ENCODE data around the gene PRDM11.
A peak's percentile ranks its signal among the peaks of the same experiment; 100 is the strongest.

PRDM11 gene

DNA sequence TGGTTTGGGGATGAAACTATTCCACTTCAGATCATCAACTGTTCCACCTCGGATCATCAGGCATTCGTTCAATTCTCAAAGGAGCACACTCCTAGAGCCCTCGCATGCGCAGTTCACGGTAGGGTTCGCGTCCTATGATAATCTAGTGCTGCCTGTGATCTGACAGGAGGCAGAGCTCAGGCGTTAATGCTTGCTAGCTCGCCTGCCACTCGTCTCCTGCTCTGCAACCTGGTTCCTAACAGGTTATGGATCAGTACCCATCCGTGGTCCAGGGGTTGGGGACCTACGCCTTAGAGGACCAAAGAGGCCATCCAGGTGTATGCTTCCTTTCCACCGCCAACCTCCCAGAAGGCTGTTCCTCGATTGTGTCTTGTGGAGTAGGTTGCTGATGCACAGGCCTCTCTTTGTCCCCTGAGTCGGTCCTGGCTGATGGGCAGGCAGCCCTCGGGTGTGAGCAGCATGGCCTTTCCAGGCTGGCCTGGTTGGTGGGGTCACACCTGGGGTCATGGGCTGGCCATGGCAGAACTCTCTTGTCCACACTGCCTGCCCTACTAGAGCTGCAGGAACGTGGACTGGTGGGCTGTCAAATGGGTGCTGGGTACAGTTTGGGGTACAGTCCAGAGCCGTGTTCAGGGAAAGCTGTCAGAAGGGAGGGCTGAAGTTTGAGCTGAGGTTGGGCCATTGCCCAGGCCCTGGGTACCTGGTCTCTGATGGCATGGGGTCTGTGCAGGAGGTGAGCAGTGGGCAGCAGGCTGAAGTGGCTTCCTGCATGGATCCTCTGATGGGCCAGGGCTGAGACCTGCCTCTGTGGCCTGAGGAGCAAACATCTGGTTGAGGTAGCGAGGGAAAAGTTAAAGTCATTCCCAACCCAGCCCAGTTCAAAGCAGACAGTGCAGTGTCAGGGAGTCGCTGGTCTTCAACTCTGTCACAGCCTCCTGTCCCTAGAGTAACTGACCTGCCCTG, 11.1 kb downstream of the PRDM11 start:
- DNase-seq (ENCODE audit: low spot score): no peak

DNA sequence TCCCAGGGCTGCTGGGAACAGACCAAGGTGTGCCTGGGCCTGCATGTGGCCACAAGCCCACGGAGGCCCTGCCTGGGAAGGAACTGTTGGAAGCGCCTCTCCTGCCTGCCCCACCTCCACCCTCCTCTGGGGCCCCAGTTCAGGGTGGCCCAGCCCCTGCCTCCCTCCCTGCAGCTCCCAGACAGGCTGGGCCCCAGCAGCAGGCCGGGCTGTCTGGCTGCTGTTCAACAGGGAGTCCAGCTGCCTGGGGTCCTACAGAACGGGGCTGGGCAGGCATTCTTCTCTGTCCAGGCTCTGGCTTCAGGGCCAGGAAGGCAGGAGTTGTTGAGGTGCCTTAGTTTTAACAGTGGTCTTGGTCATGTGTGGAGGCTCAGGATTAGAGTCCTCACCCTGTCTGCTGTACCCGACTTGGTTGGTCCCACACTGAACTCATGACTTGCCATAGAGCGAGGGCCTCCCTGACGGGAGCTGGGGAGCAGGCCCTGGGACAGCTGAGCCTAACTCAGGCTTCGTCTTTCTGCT, 11.8 kb downstream of the PRDM11 start:
- no peak for DNase-seq (ENCODE audit: low spot score)

DNA sequence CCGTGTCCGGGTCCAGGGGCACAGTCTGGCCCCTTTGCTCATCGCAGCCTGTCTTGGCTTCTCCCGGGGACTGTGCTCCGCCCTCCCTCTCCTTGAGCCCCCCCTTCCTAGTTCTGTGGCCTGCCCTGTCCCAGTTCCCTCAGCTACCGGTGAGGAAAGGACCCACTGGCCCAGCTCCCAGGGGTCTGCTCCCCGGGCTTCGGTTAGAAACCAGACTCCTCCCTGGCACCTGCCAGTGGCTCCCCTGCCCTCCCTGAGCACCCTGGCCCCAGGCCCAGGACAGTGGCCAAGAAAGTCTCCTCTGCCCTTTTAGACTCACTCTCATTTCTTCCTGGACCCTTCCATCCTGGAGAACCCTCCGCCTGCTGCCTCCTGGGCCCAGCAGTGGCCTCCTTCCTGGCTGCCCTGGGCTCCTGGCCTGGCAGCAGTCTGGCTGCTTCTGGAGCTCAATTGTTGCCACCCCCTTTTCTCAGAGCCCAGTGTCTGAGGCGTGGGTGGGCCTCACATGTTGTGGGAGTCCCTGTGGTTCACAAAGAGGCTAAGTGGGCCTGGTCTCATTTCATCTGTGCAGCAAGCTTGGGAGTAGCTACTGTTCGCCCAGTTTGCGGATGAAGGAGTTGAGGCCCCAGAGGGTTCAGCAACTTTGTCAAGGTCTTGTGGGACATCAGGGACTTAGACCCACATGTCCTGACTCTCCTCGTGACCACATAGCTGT, 12.6 kb downstream of the PRDM11 start:
- DNase-seq (ENCODE audit: low spot score): no peak

DNA sequence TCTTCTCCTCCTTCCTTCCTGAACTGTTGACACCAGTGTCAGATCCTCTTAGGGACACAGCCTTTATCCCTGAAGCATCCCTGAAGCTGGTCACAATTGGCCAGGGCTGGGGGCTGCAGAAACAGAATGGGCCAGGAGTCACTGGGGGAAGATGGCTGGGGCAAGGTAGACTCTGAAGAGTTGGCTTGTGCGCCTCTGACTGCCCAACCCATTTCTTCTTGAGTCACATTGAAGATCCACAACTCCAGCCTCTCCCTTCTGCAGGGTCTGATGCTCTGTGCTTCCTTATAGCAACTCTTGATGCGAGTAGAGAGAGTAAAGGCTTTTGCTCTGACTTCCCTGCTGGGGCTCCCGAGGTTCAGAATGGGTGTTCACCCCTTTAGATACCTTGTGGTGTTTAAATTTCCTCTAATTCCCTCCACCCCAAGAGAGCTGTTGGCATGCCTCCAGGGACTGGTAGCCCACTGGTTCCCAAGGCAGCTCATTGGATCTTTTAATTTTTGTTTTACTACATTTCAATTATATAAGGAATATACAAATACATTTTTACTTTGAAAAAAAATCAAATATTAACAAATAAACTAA, 13.4 kb downstream of the PRDM11 start:
- no peak for DNase-seq (ENCODE audit: low spot score)

DNA sequence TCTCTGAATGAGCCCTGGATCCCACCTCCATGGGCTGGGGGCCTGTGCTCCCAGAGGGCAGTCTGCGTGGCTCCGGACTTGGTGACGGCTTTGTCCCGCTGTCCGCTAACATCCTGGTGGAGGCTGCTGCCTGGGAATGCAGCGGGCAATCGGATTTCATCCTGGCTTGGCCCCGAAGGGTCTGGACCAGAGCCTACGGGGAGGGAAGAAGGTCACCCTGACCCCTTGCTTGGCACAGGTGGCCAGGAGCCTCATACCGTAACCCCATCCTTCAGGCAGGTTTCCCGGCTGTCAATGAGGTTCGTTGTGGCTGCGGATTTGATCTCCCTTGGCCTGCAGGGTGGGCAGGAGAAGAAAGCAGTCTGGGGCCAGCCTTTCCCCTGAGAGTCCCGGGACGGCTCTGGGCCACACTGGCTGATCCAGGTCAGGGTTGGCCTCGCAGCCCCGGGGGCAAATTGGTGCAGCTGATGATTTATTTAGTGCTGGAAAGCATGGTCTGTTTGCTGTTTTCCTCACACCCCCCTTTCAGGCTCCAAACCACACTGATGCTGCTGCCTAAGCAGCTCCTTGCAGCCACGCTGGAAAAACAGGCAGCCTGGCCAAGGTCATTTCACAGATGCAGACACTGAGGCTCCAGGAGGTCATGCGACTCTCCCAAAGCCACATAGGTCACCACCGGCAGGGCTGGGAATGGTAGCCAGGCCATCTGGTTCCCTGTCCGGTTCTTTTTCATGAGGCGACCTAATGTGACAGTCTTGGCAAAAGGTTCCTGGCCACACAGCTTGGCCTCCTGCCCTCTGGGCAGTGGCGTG, 15.0 kb downstream of the PRDM11 start:
- DNase-seq (ENCODE audit: low spot score): no peak

DNA sequence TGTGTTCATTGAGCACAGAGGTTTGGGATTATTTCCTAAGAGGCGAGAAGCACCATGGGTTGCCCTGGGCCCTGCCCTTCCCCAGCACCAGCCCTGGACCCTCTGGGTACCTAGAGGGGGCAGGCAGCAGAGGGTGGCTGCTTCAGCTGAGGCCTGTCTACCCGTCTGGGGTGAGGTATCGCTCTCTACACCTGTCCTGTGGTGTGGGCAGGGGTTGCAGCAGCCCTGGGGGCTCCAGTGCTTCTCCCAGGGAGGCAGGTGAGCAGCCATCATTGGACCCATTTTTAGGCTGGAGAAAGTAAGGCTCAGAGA, 15.6 kb downstream of the PRDM11 start:
- DNase-seq (ENCODE audit: low spot score): no peak

DNA sequence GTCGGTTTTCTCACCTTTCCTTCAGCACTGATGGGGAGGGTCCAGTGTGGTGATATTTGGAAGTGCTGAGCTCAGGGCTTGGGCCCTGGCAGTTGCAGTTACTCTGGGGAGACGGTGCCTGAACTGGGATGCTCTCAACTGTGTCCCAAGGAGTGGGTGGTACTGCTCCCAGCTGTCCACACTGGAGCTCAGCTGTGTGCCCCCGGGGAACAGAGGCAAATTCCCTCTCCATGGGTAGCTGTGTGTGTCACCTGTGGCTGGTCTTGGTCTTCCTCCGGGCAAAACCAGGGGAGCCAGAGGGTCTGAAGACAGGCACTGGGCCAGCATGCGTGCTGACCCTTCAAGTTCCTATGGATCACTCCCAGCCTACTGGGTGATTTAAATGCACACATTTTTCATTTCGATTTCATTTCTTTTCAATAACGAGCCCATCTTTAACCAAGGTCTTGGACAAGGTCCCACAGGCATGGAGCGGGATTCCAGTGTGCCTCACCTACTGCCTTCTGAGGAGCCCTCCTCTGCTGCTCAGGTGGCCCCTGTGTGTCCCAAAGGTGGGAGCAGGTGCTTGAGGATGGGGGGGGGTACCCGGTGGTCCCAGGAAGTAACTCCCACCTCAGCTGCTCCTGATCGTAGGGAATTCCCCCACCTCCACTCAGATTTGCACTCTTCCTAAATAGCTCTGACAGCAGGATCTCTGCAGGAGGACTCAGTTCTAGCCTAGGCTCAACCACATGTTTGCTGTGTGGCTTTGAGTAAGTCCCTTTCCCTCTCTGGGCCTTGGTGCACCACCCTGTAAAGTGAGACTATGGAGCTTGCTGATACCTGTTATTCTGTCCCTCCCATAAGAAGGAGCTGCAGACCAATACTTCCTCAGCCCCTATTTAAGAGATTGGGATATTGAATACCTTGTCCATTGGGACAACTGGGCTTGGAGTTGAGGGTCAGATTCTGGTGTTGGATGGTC, 16.8 kb downstream of the PRDM11 start:
- DNase-seq (ENCODE audit: low spot score): no peak

DNA sequence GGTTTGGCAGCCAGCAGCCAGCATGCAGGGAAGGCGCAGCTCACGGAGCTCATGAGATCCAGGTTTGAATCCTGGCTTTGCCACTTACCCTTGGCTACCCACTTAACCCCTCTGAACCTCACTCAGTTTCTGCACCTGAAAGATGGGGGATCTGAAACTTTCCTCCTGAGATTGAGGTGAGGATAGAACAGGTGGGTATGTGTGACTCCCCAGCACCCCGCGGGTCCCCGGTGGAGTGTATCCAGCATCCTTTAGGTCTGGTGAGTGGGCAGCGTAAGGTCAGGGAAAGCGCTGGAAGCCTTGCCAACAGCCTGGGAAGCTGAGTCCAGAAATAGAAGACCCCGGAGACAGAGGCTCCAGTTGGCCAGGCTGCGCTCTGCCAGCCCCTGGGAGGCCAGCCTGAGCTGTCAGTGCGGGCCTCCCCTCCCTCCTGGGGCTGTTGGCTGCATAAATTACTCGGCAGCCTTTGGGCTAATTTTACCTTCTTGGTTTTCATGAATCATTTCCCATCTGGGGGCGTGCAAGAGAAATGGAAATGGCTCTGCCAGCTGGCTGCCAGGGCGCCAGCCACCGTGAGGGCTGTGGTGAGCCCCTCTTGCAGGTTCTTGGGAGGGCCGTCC, 17.6 kb downstream of the PRDM11 start:
- DNase-seq (ENCODE audit: low spot score): peak; percentile 45

DNA sequence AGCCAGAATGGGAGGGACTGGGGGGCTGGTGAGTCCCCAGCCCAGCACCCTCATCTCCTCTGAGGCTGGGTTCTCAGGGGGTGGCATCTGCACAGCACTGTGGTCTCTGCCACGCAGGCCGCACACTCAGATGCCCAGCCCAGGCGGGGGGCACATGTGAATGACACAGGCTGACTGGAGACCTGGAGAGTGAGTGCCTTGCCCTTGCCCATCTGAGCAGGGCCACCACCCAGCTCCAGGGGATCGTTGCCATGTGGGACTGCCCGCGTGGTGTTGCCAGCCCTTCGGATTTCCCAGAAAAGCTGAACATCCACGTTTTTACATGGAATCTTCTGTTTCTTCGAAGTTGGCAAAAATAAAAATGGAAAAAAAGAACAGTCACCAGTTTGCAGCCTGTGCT, 18.9 kb downstream of the PRDM11 start:
- no peak for DNase-seq (ENCODE audit: low spot score)

DNA sequence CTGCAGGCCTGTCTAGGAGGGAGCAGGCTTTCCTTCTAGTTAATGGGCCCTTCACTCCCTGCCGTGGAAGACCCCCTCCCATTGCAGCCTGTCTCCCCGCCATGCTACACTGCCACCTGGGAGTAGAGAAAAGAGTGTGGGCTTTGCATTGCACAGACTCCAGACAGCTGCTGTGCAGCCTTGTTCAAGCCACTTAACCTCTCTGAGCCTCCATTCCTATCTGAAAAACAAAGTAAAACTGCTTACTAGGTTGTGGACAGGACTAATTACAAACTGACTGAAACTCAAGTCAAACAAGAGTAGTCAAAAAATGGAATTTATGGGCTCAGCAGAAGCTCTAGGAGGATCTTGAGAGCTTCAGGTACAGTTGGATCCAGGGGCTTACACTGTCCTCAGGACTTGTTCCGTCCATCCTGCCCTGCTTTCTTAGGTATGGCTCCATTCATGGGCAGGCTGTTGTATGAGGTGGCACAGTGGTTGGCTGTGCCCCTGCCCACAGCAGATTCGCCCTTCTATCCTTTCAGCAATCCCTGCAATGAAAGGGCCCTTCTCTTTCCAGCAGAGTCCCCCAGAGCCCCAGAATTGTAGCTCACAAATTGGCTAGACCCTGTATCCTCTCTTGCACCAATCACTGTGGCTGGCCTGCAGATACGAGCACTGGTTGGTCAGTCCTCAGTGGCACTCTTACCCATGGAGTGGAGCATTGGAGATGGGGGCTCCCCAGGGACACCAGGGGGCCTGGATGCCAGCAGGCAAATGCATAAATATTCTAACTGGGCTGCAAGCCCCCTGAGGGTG, 19.6 kb downstream of the PRDM11 start:
- DNase-seq (ENCODE audit: low spot score): no peak

DNA sequence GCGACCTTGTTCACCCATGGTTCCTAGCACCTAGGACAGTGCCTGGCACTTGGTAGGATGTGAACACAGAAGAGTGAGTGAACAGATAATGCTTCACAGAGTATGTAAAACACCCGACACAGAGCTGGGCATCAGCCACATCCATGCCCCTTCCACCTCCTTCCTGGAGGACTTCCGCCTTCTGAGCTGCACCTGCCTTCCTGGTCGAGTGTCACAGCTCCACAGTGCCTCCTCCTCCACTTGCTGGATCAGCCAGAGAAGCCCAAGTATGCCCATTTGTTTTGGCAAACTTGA, 20.1 kb downstream of the PRDM11 start:
- DNase-seq (ENCODE audit: low spot score): no peak

DNA sequence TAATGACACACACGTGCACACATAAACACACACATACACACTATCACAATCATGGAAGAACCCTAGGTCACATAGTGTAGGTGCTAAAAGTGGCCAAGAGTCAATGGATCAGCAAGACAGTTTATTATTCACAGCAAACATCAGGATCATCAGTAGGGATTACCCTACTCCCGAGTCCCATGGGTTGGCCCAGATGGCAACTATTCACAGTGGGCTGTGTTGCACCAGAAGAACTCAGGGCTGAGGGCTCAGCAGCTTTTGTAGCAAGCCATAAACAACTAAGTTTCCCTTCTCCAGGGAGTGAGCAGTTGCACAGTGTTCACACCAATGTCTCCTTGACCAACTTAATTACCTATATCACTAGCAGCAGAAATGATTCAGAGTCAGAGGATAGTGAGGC, 20.8 kb downstream of the PRDM11 start:
- no peak for DNase-seq (ENCODE audit: low spot score)

DNA sequence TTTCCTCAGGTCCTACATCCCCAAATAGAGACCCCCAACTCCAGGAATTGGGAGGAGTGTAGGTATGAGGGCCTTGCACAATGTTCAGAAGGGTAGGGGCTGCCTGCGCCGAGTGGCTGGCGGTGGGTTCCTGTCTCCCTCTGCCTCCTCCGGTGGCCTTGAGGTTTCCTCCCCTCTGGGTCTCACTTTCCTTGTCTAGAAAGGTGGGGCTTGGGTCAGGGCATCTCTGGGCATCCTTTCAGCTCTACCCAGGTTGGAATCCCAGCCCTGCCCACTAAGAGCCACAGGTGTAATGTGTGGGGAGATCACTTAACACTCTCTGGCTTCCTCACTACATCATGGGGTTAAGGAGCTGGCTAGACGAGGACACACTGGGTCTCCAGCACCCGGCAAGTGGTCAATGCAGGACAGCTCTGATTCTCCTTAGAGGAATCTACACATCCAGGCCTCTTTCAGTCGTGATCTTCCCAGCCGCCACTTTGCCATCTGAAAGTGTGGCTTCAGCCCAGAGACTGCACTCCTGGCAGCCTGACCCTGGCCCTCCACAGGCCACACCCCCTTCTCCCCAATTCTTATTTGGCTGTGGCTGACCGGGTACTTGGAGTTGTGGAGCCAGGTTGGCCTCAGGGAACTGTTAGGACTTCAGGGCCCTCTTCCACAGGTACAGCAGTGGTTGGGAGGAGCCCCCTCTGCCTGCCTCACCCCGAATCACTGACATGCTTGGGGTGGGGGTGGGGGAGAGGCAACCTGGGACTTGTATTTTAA, 22.1 kb downstream of the PRDM11 start:
- no peak for DNase-seq (ENCODE audit: low spot score)

DNA sequence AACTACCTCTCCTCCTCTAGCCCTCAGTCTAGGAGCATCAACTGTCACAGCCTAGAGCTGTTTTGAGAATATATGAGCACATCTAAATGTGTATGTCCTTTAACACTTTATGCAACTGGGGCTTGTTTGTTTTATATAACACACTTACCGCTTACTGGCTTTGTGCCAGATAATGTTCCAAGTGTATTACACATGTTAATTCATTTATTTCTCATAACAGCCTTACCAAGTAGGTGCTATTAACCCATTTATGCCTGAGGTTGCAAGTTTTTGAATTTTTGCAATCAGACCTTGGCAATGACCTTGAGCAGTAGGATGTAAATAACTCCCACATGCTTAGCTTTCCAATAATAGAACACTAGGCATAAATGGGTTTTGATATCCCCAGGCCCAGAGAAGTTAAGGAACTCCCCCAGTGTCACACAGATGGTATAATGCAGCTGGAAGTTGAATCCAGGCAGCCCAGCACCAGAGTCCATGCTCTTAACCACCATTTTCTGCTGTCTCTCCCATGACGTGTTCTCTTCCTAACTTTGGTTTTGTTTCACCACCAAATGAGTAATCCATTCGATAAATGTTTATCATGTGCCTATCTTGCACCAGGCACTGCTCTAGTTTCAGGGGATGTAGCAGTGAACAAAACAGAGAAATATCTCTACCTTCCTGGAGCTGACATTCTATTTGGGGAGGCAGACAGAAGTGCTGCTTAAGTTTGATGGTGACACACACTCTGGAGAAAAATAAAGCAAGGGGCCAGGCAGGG, 23.1 kb downstream of the PRDM11 start:
- DNase-seq (ENCODE audit: low spot score): no peak

DNA sequence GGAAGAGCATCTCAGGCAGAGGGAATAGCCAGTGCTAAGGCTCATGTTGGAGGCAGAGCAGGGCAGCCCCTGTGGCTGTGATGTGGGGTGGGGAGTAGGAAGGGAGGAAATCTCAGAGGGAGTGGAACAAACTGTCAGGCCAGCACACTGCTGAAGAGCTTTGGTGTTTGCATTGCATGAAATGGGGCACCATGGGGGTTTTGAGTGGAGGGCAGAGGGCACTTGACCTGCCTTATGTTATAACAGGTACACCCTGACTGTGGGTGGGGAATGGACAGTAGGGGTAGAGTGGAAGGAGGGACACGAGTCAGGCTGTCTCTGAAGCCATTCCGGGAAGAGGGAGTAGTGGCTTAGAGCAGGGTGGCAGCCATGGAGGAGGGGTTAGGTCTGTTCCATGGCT, 24.0 kb downstream of the PRDM11 start:
- no peak for DNase-seq (ENCODE audit: low spot score)

DNA sequence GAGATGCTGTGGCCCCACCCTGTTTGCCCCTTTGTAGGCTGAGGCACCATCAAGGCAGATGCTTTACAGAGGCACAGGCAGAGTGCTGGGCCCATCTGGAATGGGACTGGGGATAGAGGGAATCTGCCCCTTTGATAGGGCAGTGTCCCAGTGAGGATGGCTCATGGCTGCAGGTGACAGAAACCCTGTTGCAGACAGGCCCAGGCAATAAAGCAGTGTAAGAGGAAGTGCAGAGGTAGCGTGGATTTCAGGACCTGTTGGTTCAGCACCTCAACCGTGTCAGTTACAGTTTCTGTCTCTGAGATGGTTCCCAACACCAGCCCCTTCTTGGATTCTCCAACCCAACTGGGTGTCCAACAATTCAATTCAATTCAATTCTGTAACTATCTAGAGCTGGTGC, 25.1 kb downstream of the PRDM11 start:
- no peak for DNase-seq (ENCODE audit: low spot score)

DNA sequence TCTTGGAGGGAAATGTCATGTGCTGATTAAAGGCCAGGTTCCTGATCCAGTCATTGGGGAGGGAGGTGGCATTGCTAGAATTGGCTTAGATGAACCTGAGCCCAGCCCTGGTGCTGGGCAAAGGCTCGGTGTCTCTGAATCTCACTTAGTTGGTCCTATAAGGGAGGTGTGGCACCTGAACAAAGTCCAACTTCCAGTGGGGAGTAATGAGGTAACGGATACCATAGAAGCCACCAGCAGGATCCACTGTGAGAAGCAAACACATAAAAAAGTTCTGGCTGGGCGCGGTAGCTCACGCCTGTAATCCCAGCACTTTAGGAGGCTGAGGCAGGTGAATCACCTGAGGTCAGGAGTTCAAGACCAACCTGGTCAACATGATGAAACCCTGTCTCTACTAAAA, 26.6 kb downstream of the PRDM11 start:
- no peak for DNase-seq (ENCODE audit: low spot score)

DNA sequence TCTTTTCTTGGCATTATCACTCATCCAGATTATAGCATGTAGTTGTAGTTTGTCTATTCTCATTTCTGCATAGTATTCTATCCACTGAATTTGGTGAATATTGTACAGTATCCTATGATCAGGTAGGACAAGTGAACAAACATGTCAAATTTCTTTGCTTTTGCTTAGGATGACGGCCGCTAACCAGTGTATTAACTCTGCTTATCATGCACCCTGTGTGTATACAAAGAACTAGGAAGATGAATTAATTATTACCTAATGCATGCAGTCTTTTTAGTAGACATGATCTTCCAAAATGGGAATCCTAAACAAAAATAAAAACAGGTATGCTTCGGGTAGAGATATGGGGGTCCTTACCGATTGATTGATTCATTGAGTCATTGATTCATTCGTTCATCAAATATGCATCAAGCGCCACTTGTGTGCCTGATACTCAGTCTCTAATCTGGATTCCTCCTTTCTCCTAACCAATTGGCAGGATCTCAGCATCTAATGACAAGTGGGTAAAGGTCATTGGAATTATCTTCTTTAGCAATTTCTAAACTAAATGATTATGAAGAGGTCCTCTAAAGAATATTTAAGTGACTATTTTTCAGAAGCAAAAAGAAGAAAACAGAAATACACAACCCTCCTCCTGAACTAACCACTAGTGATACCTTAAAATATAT, 27.9 kb downstream of the PRDM11 start:
- DNase-seq (ENCODE audit: low spot score): no peak

Data from COLO829 (cell line).